H1 (cell line): ENCODE measurements around the gene PDIA5. TPM values are rescaled to one million over a fixed set of nuclear protein-coding genes. Genes with fewer than 3 reads are reported as not detected.

Experiments used
- CTCF ChIA-PET: fragments of 300-600 bp; sonication (Branson Sonifier 250); formaldehyde crosslinking; loops from one replicate; lab custom pipeline; 2021; ENCODE audit not compliant: partially characterized antibody; lab: Charles Lee
- POLR2A ChIA-PET: fragments of 300-600 bp; sonication (Branson Sonifier 250); formaldehyde crosslinking; loops from one replicate; lab custom pipeline; 2021; ENCODE audit warnings: inconsistent platforms; ENCODE audit not compliant: partially characterized antibody; lab: Charles Lee
- DNase-seq, 2 experiments: peaks; one replicate each; pipeline versions ENCODE4 v3.0.0 to v3.0.0-alpha.2; 2010 to 2022; ENCODE audit warnings: low spot score in 2 of 2, low read depth in 1 of 2, mixed read lengths in 1 of 2
- FAIRE-seq: peaks from 2 replicates; lab custom pipeline; 2011; peaks lifted over from hg19 to GRCh38; lab: Jason Lieb, UNC
- H2AFZ ChIP-seq: 2 replicates; pipeline ENCODE4 v1.8.1; 2012; ENCODE audit warnings: low read length, inconsistent platforms
- H2AK5ac ChIP-seq: 2 replicates; pipeline ENCODE4 v1.6.1; 2013; ENCODE audit warnings: low read depth, low read length
- H2BK120ac ChIP-seq: replicated peaks from 2 replicates; pipeline ENCODE3; 2013; ENCODE audit warnings: low read depth, low read length, inconsistent platforms
- H2BK12ac ChIP-seq: 2 replicates; pipeline ENCODE4 v1.6.1; 2013; ENCODE audit warnings: low read depth, low read length
- H2BK15ac ChIP-seq: 2 replicates; pipeline ENCODE4 v1.6.1; 2013; ENCODE audit warnings: low read length
- H2BK20ac ChIP-seq: 2 replicates; pipeline ENCODE4 v1.6.1; 2013; ENCODE audit warnings: low read length
- H2BK5ac ChIP-seq: 2 replicates; pipeline ENCODE4 v1.6.1; 2013; ENCODE audit warnings: low read depth, low read length
- H3K14ac ChIP-seq: 2 replicates; pipeline ENCODE4 v1.6.1; 2013; ENCODE audit warnings: inconsistent platforms; ENCODE audit not compliant: insufficient read length
- H3K18ac ChIP-seq: 2 replicates; pipeline ENCODE4 v1.6.1; 2013; ENCODE audit warnings: low read length; ENCODE audit errors: extremely low read depth
- H3K23ac ChIP-seq: 2 replicates; pipeline ENCODE4 v1.6.1; 2013; ENCODE audit warnings: inconsistent platforms; ENCODE audit not compliant: insufficient read length
- H3K23me2 ChIP-seq: 2 replicates; pipeline ENCODE4 v1.6.1; 2013; ENCODE audit warnings: low read depth, low read length
- H3K27ac ChIP-seq: 2 replicates; pipeline ENCODE4 v1.6.1; 2011; ENCODE audit warnings: low read depth, low read length, inconsistent platforms
- H3K27me3 ChIP-seq, 4 experiments: replicated peaks in 1 of 4; 1 replicate in 1 of 4; 2 replicates in 3 of 4; pipeline versions ENCODE4 v1.6.1 to v1.8.1; 2011 to 2013; ENCODE audit warnings: low read length in 3 of 4, mild to moderate bottlenecking in 3 of 4, inconsistent platforms in 2 of 4, mixed read lengths in 2 of 4, moderate library complexity in 1 of 4; ENCODE audit not compliant: control insufficient read depth in 3 of 4, insufficient read depth in 3 of 4; ENCODE audit errors: extremely low read depth in 1 of 4
- H3K36me3 ChIP-seq, 4 experiments: 2 replicates each; pipeline versions ENCODE4 v1.6.1 to v1.8.1; 2011 to 2013; ENCODE audit warnings: mild to moderate bottlenecking in 4 of 4, low read length in 3 of 4, moderate library complexity in 2 of 4, control low read depth in 1 of 4, inconsistent platforms in 1 of 4; ENCODE audit not compliant: insufficient read depth in 4 of 4, control insufficient read depth in 2 of 4
- H3K4ac ChIP-seq: replicated peaks from 2 replicates; pipeline ENCODE3; 2013; ENCODE audit warnings: low read length, low read depth, mixed read lengths, inconsistent platforms; ENCODE audit not compliant: insufficient read length
- H3K4me1 ChIP-seq, 4 experiments: replicated peaks in 1 of 4; 1 replicate in 1 of 4; 2 replicates in 3 of 4; pipeline versions ENCODE4 v1.6.1 to v1.8.1; 2011 to 2013; ENCODE audit warnings: low read length in 3 of 4, inconsistent platforms in 2 of 4, mixed read lengths in 1 of 4; ENCODE audit not compliant: insufficient read depth in 4 of 4, control insufficient read depth in 3 of 4
- H3K4me2 ChIP-seq, 2 experiments: 2 replicates each; pipeline versions ENCODE4 v1.6.1 to v1.8.1; 2011 to 2013; ENCODE audit warnings: low read depth in 2 of 2, low read length in 2 of 2, control low read depth in 1 of 2, inconsistent platforms in 1 of 2, mild to moderate bottlenecking in 1 of 2; ENCODE audit not compliant: insufficient read depth in 1 of 2
- H3K4me3 ChIP-seq, 4 experiments: fragments of 200-600, 300-600 bp in 1 of 4; sonication (generic), shearing (Covaris generic), sonication (Bioruptor Twin) in 1 of 4; 2 replicates each; pipeline versions ENCODE4 v1.5.1 to v1.8.1; 2011 to 2016; ENCODE audit warnings: low read length in 4 of 4, low read depth in 3 of 4, control low read depth in 2 of 4, inconsistent platforms in 2 of 4, mild to moderate bottlenecking in 2 of 4, mixed read lengths in 1 of 4, moderate library complexity in 1 of 4; ENCODE audit not compliant: insufficient read depth in 2 of 4; ENCODE audit errors: extremely low read depth in 1 of 4
- H3K56ac ChIP-seq: replicated peaks from 2 replicates; pipeline ENCODE3; 2013; ENCODE audit warnings: low read depth, mild to moderate bottlenecking, mixed read lengths, low read length, inconsistent platforms; ENCODE audit not compliant: insufficient read length
- H3K79me1 ChIP-seq: 2 replicates; pipeline ENCODE4 v1.6.1; 2013; ENCODE audit warnings: low read depth, low read length, control low read depth
- H3K79me2 ChIP-seq, 2 experiments: 2 replicates each; pipeline versions ENCODE4 v1.6.1 to v1.8.1; 2012 to 2013; ENCODE audit warnings: low read length in 2 of 2, mild to moderate bottlenecking in 2 of 2, inconsistent platforms in 1 of 2; ENCODE audit not compliant: insufficient read depth in 2 of 2, control insufficient read depth in 1 of 2
- H3K9ac ChIP-seq, 4 experiments: replicated peaks in 1 of 4; 1 replicate in 1 of 4; 2 replicates in 3 of 4; pipeline versions ENCODE4 v1.6.1 to v1.8.1; 2011 to 2013; ENCODE audit warnings: low read depth in 3 of 4, low read length in 3 of 4, control low read depth in 2 of 4, mild to moderate bottlenecking in 2 of 4, moderate library complexity in 2 of 4, inconsistent platforms in 1 of 4; ENCODE audit errors: extremely low read depth in 1 of 4
- H3K9me3 ChIP-seq, 2 experiments: 2 replicates each; pipeline versions ENCODE4 v1.6.1 to v1.8.1; 2012 to 2013; ENCODE audit warnings: mild to moderate bottlenecking in 2 of 2, moderate library complexity in 2 of 2, control low read depth in 1 of 2, inconsistent platforms in 1 of 2, low read depth in 1 of 2, low read length in 1 of 2, mixed read lengths in 1 of 2; ENCODE audit not compliant: insufficient read depth in 2 of 2
- H4K20me1 ChIP-seq, 2 experiments: replicated peaks in 1 of 2; 2 replicates each; pipeline versions ENCODE3 to v1.8.1; 2011 to 2013; ENCODE audit warnings: inconsistent platforms in 2 of 2, low read length in 2 of 2, mild to moderate bottlenecking in 1 of 2; ENCODE audit not compliant: insufficient read depth in 2 of 2, control insufficient read depth in 1 of 2
- H4K5ac ChIP-seq: 2 replicates; pipeline ENCODE4 v1.6.1; 2013; ENCODE audit warnings: low read length, low read depth, mixed read lengths, inconsistent platforms; ENCODE audit not compliant: insufficient read length
- H4K8ac ChIP-seq: 2 replicates; pipeline ENCODE4 v1.8.0; 2013; ENCODE audit warnings: mild to moderate bottlenecking, moderate library complexity, low read length, inconsistent platforms; ENCODE audit not compliant: insufficient read depth; ENCODE audit errors: extremely low read depth
- H4K91ac ChIP-seq: replicated peaks from 2 replicates; pipeline ENCODE3; 2013; ENCODE audit warnings: low read length, mixed read lengths, inconsistent platforms; ENCODE audit not compliant: insufficient read length
- BRCA1 ChIP-seq: IDR thresholded peaks from 2 replicates; pipeline ENCODE4 v1.6.1; 2012; ENCODE audit warnings: low read depth, low read length, improper control_type of control experiment
- CEBPB ChIP-seq: IDR thresholded peaks from 2 replicates; pipeline ENCODE4 v1.6.1; 2012; ENCODE audit warnings: low read depth, low read length
- HDAC2 ChIP-seq, 2 experiments: fragments of 300-600 bp in 1 of 2; sonication (generic) in 1 of 2; IDR thresholded peaks; 2 replicates each; pipeline ENCODE4 v1.6.1; 2011 to 2012; ENCODE audit warnings: low read depth in 2 of 2, low read length in 2 of 2, mild to moderate bottlenecking in 2 of 2, moderate library complexity in 2 of 2, borderline replicate concordance in 1 of 2, inconsistent platforms in 1 of 2
- PHF8 ChIP-seq: fragments of 200-600 bp; sonication (generic); conservative IDR thresholded peaks from 2 replicates; pipeline ENCODE4 v1.7.1; 2012; ENCODE audit warnings: low read depth, mild to moderate bottlenecking, inconsistent platforms, low read length, moderate library complexity
- SP2 ChIP-seq: IDR thresholded peaks from 2 replicates; pipeline ENCODE4 v1.6.1; 2012; ENCODE audit warnings: mild to moderate bottlenecking, low read length, inconsistent platforms
- ZNF274 ChIP-seq: IDR thresholded peaks from 2 replicates; pipeline ENCODE4 v1.7.0; 2012; ENCODE audit warnings: low read length, borderline replicate concordance; ENCODE audit errors: extremely low read depth
- WGBS, 2 experiments: shearing (Covaris generic) in 1 of 2; methylation state at CpG; one replicate each; pipeline versions ENCODE4 v1.1.6 to v1.1.7; 2013 to 2015; ENCODE audit warnings: low lambda C conversion rate in 2 of 2, mixed read lengths in 2 of 2, inconsistent platforms in 1 of 2, low coverage in 1 of 2, missing lambda C conversion rate in 1 of 2; ENCODE audit not compliant: insufficient replicate concordance in 2 of 2, insufficient coverage in 1 of 2, insufficient read length in 1 of 2; ENCODE audit errors: extremely low coverage in 1 of 2, missing lambda C conversion rate in 1 of 2; 5-methylcytosine and 5-hydroxymethylcytosine counted together
- polyA plus RNA-seq, 7 experiments: library from polyadenylated mRNA; depleted of rRNA in 3 of 7; stranded (reverse) in 5 of 7; unstranded in 2 of 7; fragments of >200 nt in 5 of 7; fragments of 200-250 nt in 2 of 7; gene quantifications; 1 replicate in 5 of 7; 2 replicates in 1 of 7; 4 replicates in 1 of 7; pipeline versions ENCODE4 v1.2.1 to v1.2.3, GENCODE V29; 2011 to 2013; ENCODE audit warnings: missing spikeins in 2 of 7, mixed read lengths in 2 of 7
- total RNA-seq: library from RNA; stranded (reverse); fragmentation: NEBNext Ultra II Directional; extraction: Animal tissue kit (Norgen Biotek cat#: 25700); gene quantifications from 2 replicates; pipeline ENCODE4 v1.2.1, GENCODE V29; 2021
- TF ChIP-seq, protein P1 (sequence below): IDR thresholded peaks from 2 replicates; pipeline ENCODE4 v1.6.1; 2012; ENCODE audit warnings: inconsistent platforms

PDIA5 gene
- total and polyA plus RNA-seq, 2 of the 8 experiments (the other 6 are each of a cell fraction or from before 2014, with no cell fraction given), result 18.2 to 32.8 TPM

DNA sequence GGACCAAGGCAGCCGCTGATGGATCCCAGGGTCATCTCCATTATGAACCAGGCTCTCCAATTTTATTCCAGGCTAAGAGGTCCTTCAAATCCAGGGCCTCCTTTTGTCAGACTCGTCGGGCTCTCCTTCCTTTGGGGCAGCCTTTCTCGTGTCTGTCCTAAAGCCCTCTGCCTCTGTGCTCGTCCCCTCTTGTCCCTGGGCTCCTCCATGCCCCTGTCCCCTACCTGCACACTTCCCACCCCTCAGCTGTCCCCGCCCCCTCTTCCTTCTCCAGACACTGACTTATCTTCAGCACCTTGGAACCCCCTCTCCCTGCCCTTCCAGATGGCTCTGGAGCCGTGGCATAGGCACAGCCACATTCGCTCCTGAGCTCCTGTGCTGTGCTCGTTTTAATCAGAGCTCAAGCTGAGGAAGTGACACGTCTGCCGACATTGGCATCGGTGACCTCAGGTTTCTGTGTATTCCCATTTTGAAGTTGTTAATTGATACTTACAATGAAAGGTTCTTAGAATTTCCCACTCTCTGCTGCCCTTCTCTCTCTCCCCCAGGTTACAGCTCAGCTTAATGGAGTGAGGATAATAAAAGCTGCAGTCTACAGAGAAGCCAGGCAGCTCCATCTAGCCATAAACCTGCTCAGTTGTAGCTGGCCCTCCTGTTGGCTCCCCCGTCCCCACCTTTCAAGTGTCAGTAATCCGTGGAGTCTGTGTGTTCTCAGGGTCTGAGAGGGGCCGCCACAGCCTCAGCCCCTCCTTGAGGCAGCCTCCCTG lies 83.8 kb downstream of the PDIA5 start:
- H4K91ac ChIP-seq, result no peak overlapping the region
- H3K9me3 ChIP-seq, result no peaks in the 10 kb centered on the region
- no peak overlapping the region for H3K18ac ChIP-seq
- H3K23ac ChIP-seq, result no peak overlapping the region
- H3K4ac ChIP-seq, result no peak overlapping the region
- H3K56ac ChIP-seq, result no peak overlapping the region
- H3K23me2 ChIP-seq, result no peaks in the 10 kb centered on the region
- H3K9ac ChIP-seq, result no peak overlapping the region
- no peaks in the 10 kb centered on the region for H3K27me3 ChIP-seq
- H3K79me1 ChIP-seq, result no peaks in the 10 kb centered on the region
- no peak overlapping the region for H3K4me3 ChIP-seq
- no peaks in the 10 kb centered on the region for H3K4me1 ChIP-seq
- WGBS, 2 experiments, result 92% methylated on average over 12 of the region's 15 CpGs; no CpG with 5 or more reads in 1 of the 2 experiments
- H2AK5ac ChIP-seq, result no peak overlapping the region
- no peak overlapping the region for H2BK12ac ChIP-seq
- DNase-seq (no peak), FAIRE-seq (no peak)
- peaks cover 6 to 26% (median 15%) of the 10 kb centered on the region in 4 experiments; a peak in 7 of 8 replicates for H3K36me3 ChIP-seq
- no peak overlapping the region for H3K4me2 ChIP-seq
- H2BK5ac ChIP-seq, result no peak overlapping the region; the same call in 1 of the 2 replicates
- H3K14ac ChIP-seq, result no peak overlapping the region
- H2AFZ ChIP-seq, result no peak overlapping the region
- ChIA-PET CTCF (interaction anchor here (1.5 to 1.6 kb wide), 2 partner anchors 9 to 11 kb away, joined by 3 to 7 read pairs; no protein-coding TSS in a partner anchor), POLR2A (no interaction called here)
- peak overlapping the region; percentile 45; the same call in 1 of the 2 replicates for H4K8ac ChIP-seq
- no peak overlapping the region for H2BK15ac ChIP-seq
- H2BK20ac ChIP-seq, result no peak overlapping the region
- no peak overlapping the region for H3K27ac ChIP-seq
- H4K5ac ChIP-seq, result no peak overlapping the region
- no peaks in the 10 kb centered on the region for H3K79me2 ChIP-seq
- H2BK120ac ChIP-seq, result no peak overlapping the region
- TF ChIP-seq SP2 (no peak), HDAC2 (IDR thresholded peaks at IDR 0.05; ENCODE audit: borderline replicate concordance in 1 of 2, low read depth in 2 of 2, low read length in 2 of 2) (no peak), BRCA1 (no peak), CEBPB (no peak), ZNF274 (no peak), PHF8 (no peak)
- TF ChIP-seq, protein P1, sequence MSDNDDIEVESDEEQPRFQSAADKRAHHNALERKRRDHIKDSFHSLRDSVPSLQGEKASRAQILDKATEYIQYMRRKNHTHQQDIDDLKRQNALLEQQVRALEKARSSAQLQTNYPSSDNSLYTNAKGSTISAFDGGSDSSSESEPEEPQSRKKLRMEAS, result no peak
- H4K20me1 ChIP-seq, result peaks cover 0 to 2% of the 10 kb centered on the region in 2 experiments
